B cell (primary cell): ENCODE results near the gene GPC3. TPM values are rescaled to one million over a fixed set of nuclear protein-coding genes. Genes with fewer than 3 reads are reported as not detected.
"Not testable (repeated sequence)": the region's sequence is repeated elsewhere in the genome, so short reads cannot be mapped to it uniquely, and the experiment has no call there.

Experiments
- ATAC-seq: fragments of 200-7000 bp; cut with Tn5 transposase; one replicate; pipeline ENCODE4 v1.10.0; 2021; ENCODE audit warnings: low read depth, mild to moderate bottlenecking, moderate number of reproducible peaks, moderate library complexity
- CTCF ChIA-PET: fragments of 350-600 bp; sonication (Branson Sonifier 250); formaldehyde crosslinking; loops from one replicate; lab custom pipeline; 2021; ENCODE audit warnings: antibody characterized with exemption, inconsistent platforms; lab: Charles Lee
- POLR2A ChIA-PET: fragments of 350-600 bp; sonication (Branson Sonifier 250); formaldehyde crosslinking; loops from one replicate; lab custom pipeline; 2021; ENCODE audit warnings: antibody characterized with exemption; lab: Charles Lee
- DNase-seq: peaks from one replicate; pipeline ENCODE4 v3.0.0; 2013
- H2AFZ ChIP-seq: 2 replicates; pipeline ENCODE4 v1.6.1; 2012; ENCODE audit warnings: mild to moderate bottlenecking, low read depth, low read length; ENCODE audit not compliant: insufficient read depth, poor library complexity, severe bottlenecking
- H3K27ac ChIP-seq, 2 donors: 1 replicate in 1 of 2; 2 replicates in 1 of 2; pipeline ENCODE4 v1.5.1; 2012 to 2013; ENCODE audit warnings: low read length in 2 of 2, mild to moderate bottlenecking in 2 of 2, moderate library complexity in 1 of 2
- H3K27me3 ChIP-seq, 4 experiments: fragments of 200-600 bp in 1 of 4; sonication (generic) in 1 of 4; replicated peaks in 1 of 4; 1 replicate in 2 of 4; 2 replicates in 2 of 4; pipeline versions ENCODE4 v1.6.1 to v1.7.0; 2013 to 2016; ENCODE audit warnings: low read length in 3 of 4, mild to moderate bottlenecking in 2 of 4, mixed read lengths in 1 of 4, moderate library complexity in 1 of 4; ENCODE audit not compliant: insufficient read depth in 4 of 4, control insufficient read depth in 3 of 4; ENCODE audit errors: control extremely low read depth in 1 of 4
- H3K36me3 ChIP-seq, 2 experiments: replicated peaks in 1 of 2; 1 replicate in 1 of 2; 2 replicates in 1 of 2; pipeline versions ENCODE4 v1.6.1 to v1.7.1; 2013; ENCODE audit warnings: low read length in 1 of 2; ENCODE audit not compliant: insufficient read depth in 2 of 2, control insufficient read depth in 1 of 2; ENCODE audit errors: control extremely low read depth in 1 of 2, extremely low read depth in 1 of 2
- H3K4me1 ChIP-seq, 2 donors: fragments of 200-600 bp in 1 of 2; sonication (generic) in 1 of 2; 1 replicate in 1 of 2; 2 replicates in 1 of 2; pipeline versions ENCODE4 v1.5.1 to v1.6.1; 2013 to 2017; ENCODE audit warnings: low read length in 2 of 2; ENCODE audit not compliant: control insufficient read depth in 2 of 2, insufficient read depth in 2 of 2
- H3K4me2 ChIP-seq: replicated peaks from 2 replicates; pipeline ENCODE3; 2012; ENCODE audit warnings: mild to moderate bottlenecking, low read depth, low read length; ENCODE audit not compliant: poor library complexity, severe bottlenecking
- H3K4me3 ChIP-seq, 5 experiments: fragments of 200-600 bp in 1 of 5; sonication (generic) in 1 of 5; 1 replicate in 3 of 5; 2 replicates in 2 of 5; pipeline versions ENCODE4 v1.5.1 to v1.7.0; 2011 to 2016; ENCODE audit warnings: low read length in 4 of 5, mild to moderate bottlenecking in 4 of 5, low read depth in 2 of 5, control low read depth in 1 of 5, moderate library complexity in 1 of 5; ENCODE audit not compliant: insufficient read depth in 1 of 5; ENCODE audit errors: control extremely low read depth in 1 of 5, extremely low read depth in 1 of 5
- H3K79me2 ChIP-seq: fragments of 200-600 bp; sonication (generic); one replicate; pipeline ENCODE4 v1.6.0; 2016; ENCODE audit warnings: low read length; ENCODE audit not compliant: control insufficient read depth, insufficient read depth
- H3K9ac ChIP-seq: fragments of 200-600 bp; sonication (generic); 2 replicates; pipeline ENCODE4 v1.6.1; 2017; ENCODE audit warnings: mild to moderate bottlenecking, low read length, moderate library complexity
- H3K9me3 ChIP-seq, 3 donors: one replicate each; pipeline versions ENCODE4 v1.6.1 to v1.7.1; 2013; ENCODE audit warnings: low read length in 2 of 3; ENCODE audit not compliant: control insufficient read depth in 2 of 3, insufficient read depth in 1 of 3; ENCODE audit errors: control extremely low read depth in 1 of 3
- H4K20me1 ChIP-seq: 2 replicates; pipeline ENCODE4 v1.6.0; 2012; ENCODE audit warnings: mild to moderate bottlenecking, low read length; ENCODE audit not compliant: insufficient read depth, control insufficient read depth, poor library complexity, severe bottlenecking
- H3K27ac Mint-ChIP-seq: one replicate; pipeline ENCODE4 v1.8.0; 2021; ENCODE audit warnings: mixed read lengths
- H3K27me3 Mint-ChIP-seq: one replicate; pipeline ENCODE4 v1.8.0; 2021; ENCODE audit warnings: mixed read lengths
- H3K4me1 Mint-ChIP-seq: one replicate; pipeline ENCODE4 v1.8.0; 2021; ENCODE audit warnings: mixed read lengths
- H3K4me3 Mint-ChIP-seq: one replicate; pipeline ENCODE4 v1.8.0; 2021; ENCODE audit warnings: mixed read lengths
- H3K9me3 Mint-ChIP-seq: one replicate; pipeline ENCODE4 v1.8.0; 2022; ENCODE audit warnings: mixed read lengths; ENCODE audit not compliant: insufficient read depth
- EZH2 ChIP-seq: IDR thresholded peaks from 2 replicates; pipeline ENCODE4 v1.6.1; 2012; ENCODE audit warnings: borderline replicate concordance, low read depth, mild to moderate bottlenecking, moderate library complexity, low read length; ENCODE audit not compliant: insufficient read depth, poor library complexity, severe bottlenecking
- WGBS: methylation state at CpG from one replicate; pipeline ENCODE4 v1.1.5; 2013; ENCODE audit warnings: missing lambda C conversion rate; ENCODE audit not compliant: insufficient coverage; 5-methylcytosine and 5-hydroxymethylcytosine counted together
- intact Hi-C: fragments of 100-400 bp; cut with micrococcal nuclease; formaldehyde crosslinking; loops from one replicate; pipeline ENCODE4 v1.10.0; 2022
- polyA plus RNA-seq: library from polyadenylated mRNA; depleted of rRNA; stranded (reverse); fragments of >200 nt; gene quantifications from 2 replicates; pipeline ENCODE4 v1.2.3, GENCODE V29; 2012
- total RNA-seq, 2 donors: library from RNA; stranded (reverse); fragments of 120-200 nt in 1 of 2; gene quantifications; 1 replicate in 1 of 2; 2 replicates in 1 of 2; pipeline versions ENCODE4 v1.2.3 to v1.2.4, GENCODE V29; 2013 to 2022
- TF ChIP-seq, protein P1 (sequence below): fragments of 200-600 bp; IDR thresholded peaks from one replicate; pipeline ENCODE4 v1.8.0; 2022; ENCODE audit warnings: antibody characterized with exemption, mild to moderate bottlenecking

GPC3 gene
- total and polyA plus RNA-seq, 2 donors (not counting 1 experiment from before 2014, with no cell fraction given), result not detected

GRCh38 chrX:133991814-133992213, 6.4 kb upstream of the GPC3 start:
- H3K4me2 ChIP-seq, result no peak overlapping the region
- H4K20me1 ChIP-seq, result no peaks in the 10 kb centered on the region
- POLR2A ChIA-PET, result no interaction called here
- no peak overlapping the region for H3K9ac ChIP-seq
- H3K4me3 Mint-ChIP-seq, result no peak overlapping the region
- H3K36me3 ChIP-seq, result no peaks in the 10 kb centered on the region
- DNase-seq (no peak), ATAC-seq (no peak)
- H3K9me3 ChIP-seq, result no peaks in the 10 kb centered on the region
- no peak for TF ChIP-seq EZH2
- TF ChIP-seq, protein P1, sequence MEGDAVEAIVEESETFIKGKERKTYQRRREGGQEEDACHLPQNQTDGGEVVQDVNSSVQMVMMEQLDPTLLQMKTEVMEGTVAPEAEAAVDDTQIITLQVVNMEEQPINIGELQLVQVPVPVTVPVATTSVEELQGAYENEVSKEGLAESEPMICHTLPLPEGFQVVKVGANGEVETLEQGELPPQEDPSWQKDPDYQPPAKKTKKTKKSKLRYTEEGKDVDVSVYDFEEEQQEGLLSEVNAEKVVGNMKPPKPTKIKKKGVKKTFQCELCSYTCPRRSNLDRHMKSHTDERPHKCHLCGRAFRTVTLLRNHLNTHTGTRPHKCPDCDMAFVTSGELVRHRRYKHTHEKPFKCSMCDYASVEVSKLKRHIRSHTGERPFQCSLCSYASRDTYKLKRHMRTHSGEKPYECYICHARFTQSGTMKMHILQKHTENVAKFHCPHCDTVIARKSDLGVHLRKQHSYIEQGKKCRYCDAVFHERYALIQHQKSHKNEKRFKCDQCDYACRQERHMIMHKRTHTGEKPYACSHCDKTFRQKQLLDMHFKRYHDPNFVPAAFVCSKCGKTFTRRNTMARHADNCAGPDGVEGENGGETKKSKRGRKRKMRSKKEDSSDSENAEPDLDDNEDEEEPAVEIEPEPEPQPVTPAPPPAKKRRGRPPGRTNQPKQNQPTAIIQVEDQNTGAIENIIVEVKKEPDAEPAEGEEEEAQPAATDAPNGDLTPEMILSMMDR, result no peak
- intact Hi-C loops, result no loop called here
- no peaks in the 10 kb centered on the region for H3K4me1 ChIP-seq
- no peak overlapping the region for H3K4me3 ChIP-seq
- no peak overlapping the region for H3K27ac ChIP-seq
- H3K79me2 ChIP-seq, result no peaks in the 10 kb centered on the region
- no peak overlapping the region for H2AFZ ChIP-seq
- no peaks in the 10 kb centered on the region for H3K9me3 Mint-ChIP-seq
- no peaks in the 10 kb centered on the region for H3K27me3 ChIP-seq
- H3K4me1 Mint-ChIP-seq, result no peaks in the 10 kb centered on the region
- peaks cover 33% of the 10 kb centered on the region for H3K27me3 Mint-ChIP-seq
- WGBS, result no CpG with 5 or more reads among the region's 5 CpGs
- H3K27ac Mint-ChIP-seq, result no peak overlapping the region
- CTCF ChIA-PET, result interaction anchor here (0.6 kb wide), 1 partner anchor 194 kb away, joined by 3 read pairs; no protein-coding TSS in a partner anchor

DNA sequence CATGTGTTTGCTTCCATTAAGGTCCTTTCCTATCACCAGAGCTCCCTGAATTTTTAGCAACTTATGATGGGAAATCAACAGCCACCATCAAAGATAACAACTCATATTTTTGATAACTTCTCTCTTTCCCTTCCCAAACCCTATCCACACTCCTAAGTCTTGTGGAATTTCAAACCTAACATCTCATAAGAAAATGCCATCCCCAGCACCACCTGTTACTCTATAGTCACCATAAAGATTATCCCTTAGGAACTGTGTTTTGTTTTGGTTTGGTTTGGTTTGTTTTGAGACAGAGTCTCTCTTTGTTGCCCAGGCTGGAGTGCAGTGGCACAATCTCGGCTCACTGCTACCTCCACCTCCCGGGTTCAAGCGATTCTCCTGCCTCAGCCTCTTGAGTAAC, 5.7 kb upstream of the GPC3 start:
- ATAC-seq, H3K27ac Mint-ChIP-seq, H3K27me3 ChIP-seq, H3K4me2 ChIP-seq, H3K4me1 Mint-ChIP-seq, H3K27ac ChIP-seq, H3K9me3 ChIP-seq, H4K20me1 ChIP-seq, H3K4me1 ChIP-seq, POLR2A ChIA-PET, intact Hi-C loops, H2AFZ ChIP-seq, H3K79me2 ChIP-seq, DNase-seq, H3K9me3 Mint-ChIP-seq, H3K9ac ChIP-seq, CTCF ChIA-PET, H3K36me3 ChIP-seq, H3K4me3 ChIP-seq, H3K4me3 Mint-ChIP-seq: not testable (repeated sequence)
- H3K27me3 Mint-ChIP-seq, result peaks cover 29% of the 10 kb centered on the region
- no CpG with 5 or more reads among the region's 3 CpGs for WGBS
